Fibroblast of mammary gland (primary cell): ENCODE data around the gene CSNK1G2.

Experiments
- DNase-seq: peaks from one replicate; pipeline ENCODE4 v3.0.0-alpha.2; 2010; ENCODE audit warnings: low read depth
- H3K4me3 ChIP-seq: 2 replicates; pipeline ENCODE4 v1.5.1; 2011; ENCODE audit warnings: low read depth, mild to moderate bottlenecking, low read length, moderate library complexity; ENCODE audit not compliant: control insufficient read depth
- TF ChIP-seq, protein P1 (sequence below): conservative IDR thresholded peaks from 2 replicates; pipeline ENCODE4 v1.5.1; 2011; ENCODE audit warnings: low read depth, low read length, inconsistent platforms; ENCODE audit not compliant: control insufficient read depth, insufficient read depth

CSNK1G2 gene

GRCh38 chr19:2016041-2016807 is 75.3 kb downstream of the CSNK1G2 start:
- DNase-seq, result peak; percentile 86
- peak overlapping the region; percentile 24 for H3K4me3 ChIP-seq
- TF ChIP-seq, protein P1, sequence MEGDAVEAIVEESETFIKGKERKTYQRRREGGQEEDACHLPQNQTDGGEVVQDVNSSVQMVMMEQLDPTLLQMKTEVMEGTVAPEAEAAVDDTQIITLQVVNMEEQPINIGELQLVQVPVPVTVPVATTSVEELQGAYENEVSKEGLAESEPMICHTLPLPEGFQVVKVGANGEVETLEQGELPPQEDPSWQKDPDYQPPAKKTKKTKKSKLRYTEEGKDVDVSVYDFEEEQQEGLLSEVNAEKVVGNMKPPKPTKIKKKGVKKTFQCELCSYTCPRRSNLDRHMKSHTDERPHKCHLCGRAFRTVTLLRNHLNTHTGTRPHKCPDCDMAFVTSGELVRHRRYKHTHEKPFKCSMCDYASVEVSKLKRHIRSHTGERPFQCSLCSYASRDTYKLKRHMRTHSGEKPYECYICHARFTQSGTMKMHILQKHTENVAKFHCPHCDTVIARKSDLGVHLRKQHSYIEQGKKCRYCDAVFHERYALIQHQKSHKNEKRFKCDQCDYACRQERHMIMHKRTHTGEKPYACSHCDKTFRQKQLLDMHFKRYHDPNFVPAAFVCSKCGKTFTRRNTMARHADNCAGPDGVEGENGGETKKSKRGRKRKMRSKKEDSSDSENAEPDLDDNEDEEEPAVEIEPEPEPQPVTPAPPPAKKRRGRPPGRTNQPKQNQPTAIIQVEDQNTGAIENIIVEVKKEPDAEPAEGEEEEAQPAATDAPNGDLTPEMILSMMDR, result no peak

- H3K4me3 ChIP-seq, result no peak overlapping the region
- TF ChIP-seq, protein P1, result no peak
- no peak for DNase-seq
Measured at GRCh38 chr19:2018752-2019151, 77.8 kb downstream of the CSNK1G2 start.

DNA sequence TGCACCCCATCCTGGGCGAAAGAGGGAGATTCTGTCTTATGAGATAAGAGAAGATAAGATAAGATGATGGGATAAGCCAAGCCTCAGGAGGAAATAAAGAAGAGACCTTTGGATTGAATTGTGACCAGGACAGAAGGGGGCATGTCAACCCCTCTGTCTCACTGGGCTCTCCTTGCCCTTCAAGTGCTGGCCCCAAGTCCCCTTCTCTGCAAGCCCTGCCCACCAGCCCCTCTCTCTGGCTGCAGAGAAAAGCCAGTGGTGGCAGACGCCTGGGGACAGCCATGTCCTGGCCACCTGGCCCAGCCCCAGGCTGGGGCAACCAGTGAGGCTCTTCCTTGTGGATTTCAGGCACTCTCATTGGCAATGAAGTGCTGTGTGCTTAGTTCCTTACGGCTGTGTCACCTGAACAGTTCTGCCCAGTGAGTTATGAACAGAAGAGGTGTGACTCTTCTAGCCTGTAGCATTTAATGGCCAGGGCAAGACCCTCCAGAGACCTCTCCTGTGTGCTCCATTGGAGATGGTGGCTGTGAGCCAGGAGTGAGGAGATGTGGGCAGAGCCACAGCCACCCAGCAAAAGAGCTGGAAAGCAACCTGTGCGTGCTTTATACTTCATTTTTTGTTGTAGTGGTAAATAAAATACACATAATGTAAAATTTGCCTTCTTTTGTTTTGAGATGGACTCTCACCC is 80.6 kb downstream of the CSNK1G2 start:
- TF ChIP-seq, protein P1, result no peak
- H3K4me3 ChIP-seq, result no peak overlapping the region
- DNase-seq, result no peak

DNA sequence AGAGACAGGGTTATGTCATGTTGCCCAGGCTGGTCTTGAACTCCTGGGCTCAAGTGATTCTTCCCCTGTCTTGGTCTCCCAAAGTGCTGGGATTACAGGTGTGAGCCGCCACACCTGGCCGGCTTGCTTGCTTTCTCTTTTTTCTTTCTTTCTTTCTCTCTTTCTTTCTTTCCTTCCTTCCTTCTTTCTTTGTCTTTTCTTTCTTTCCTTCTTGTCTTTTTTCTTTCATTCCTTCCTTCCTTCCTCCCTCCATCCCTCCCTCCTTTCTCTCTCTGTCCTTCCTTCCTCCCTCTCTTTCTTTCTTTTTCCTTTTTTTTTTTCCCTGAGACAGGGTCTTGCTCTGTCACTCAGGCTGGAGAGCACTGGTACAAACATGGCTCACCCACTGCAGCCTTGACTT is 81.3 kb downstream of the CSNK1G2 start:
- TF ChIP-seq, protein P1, result no peak
- no peak overlapping the region for H3K4me3 ChIP-seq
- no peak for DNase-seq

- TF ChIP-seq, protein P1, result no peak
- no peak for DNase-seq
- H3K4me3 ChIP-seq, result no peak overlapping the region
Measured at GRCh38 chr19:2026770-2027169, 85.8 kb downstream of the CSNK1G2 start.

GRCh38 chr19:2027361-2027760 is 86.4 kb downstream of the CSNK1G2 start:
- TF ChIP-seq, protein P1, result no peak
- no peak overlapping the region for H3K4me3 ChIP-seq
- peak; percentile 96 for DNase-seq
